Duodenal mucosa (tissue), 2 donors: Measurements from ENCODE around the gene SLC9B2.

ENCODE experiments used
- H3K27ac ChIP-seq: one replicate; pipeline ENCODE4 v1.7.0; 2013; ENCODE audit warnings: low read depth, low read length
- H3K27me3 ChIP-seq, 2 donors: one replicate each; pipeline ENCODE4 v1.7.0; 2013; ENCODE audit warnings: low read length in 2 of 2, control low read depth in 1 of 2; ENCODE audit not compliant: insufficient read depth in 2 of 2, control insufficient read depth in 1 of 2
- H3K36me3 ChIP-seq, 2 donors: one replicate each; pipeline ENCODE4 v1.7.0; 2013; ENCODE audit warnings: low read length in 2 of 2, control low read depth in 1 of 2; ENCODE audit not compliant: insufficient read depth in 2 of 2, control insufficient read depth in 1 of 2
- H3K4me1 ChIP-seq, 2 donors: one replicate each; pipeline ENCODE4 v1.7.0; 2013; ENCODE audit warnings: low read length in 2 of 2, control low read depth in 1 of 2; ENCODE audit not compliant: insufficient read depth in 2 of 2, control insufficient read depth in 1 of 2
- H3K4me3 ChIP-seq, 2 donors: one replicate each; pipeline ENCODE4 v1.7.0; 2013; ENCODE audit warnings: low read length in 2 of 2, low read depth in 1 of 2
- H3K9ac ChIP-seq, 2 donors: one replicate each; pipeline ENCODE4 v1.7.0; 2013; ENCODE audit warnings: low read length in 2 of 2, low read depth in 1 of 2
- H3K9me3 ChIP-seq, 2 donors: one replicate each; pipeline ENCODE4 v1.7.0; 2013; ENCODE audit warnings: low read length in 2 of 2, control low read depth in 1 of 2; ENCODE audit not compliant: control insufficient read depth in 1 of 2

Gene SLC9B2, protein sequence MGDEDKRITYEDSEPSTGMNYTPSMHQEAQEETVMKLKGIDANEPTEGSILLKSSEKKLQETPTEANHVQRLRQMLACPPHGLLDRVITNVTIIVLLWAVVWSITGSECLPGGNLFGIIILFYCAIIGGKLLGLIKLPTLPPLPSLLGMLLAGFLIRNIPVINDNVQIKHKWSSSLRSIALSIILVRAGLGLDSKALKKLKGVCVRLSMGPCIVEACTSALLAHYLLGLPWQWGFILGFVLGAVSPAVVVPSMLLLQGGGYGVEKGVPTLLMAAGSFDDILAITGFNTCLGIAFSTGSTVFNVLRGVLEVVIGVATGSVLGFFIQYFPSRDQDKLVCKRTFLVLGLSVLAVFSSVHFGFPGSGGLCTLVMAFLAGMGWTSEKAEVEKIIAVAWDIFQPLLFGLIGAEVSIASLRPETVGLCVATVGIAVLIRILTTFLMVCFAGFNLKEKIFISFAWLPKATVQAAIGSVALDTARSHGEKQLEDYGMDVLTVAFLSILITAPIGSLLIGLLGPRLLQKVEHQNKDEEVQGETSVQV

DNA sequence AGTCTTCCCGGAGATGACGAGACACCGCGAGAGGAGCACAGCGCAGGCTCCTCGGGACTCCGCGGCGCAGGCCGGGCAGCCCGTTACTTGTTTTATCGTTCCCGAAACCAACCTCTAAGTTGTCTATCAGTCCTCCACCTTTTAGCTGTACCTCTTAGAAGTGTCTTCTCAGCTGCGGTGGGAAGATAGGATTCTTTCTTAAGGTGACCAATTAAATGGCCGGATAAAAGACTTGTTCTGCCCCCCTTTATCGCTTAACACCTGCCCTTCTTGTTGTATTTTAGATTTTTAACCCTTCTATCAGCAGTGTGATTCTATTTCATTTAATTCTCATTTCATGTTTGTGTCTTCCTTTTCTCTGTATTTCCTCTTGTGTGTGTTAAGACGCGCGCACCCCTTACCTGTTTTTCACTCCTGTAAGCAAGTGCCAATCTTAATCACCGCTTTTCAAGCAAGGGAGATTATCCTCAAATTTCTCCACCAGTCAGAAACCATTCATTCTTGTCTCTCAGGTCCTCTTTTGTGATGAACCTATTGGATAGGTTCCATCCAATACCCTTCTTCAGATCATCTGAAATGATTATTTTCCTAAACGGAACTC, at the start of gene SLC9B2:
TSS of gene SLC9B2 (minus strand) at position 15 of the 601 bp plus-strand sequence. CDS start 9,211 bp downstream, outside the sequence.
- H3K4me1 ChIP-seq, result peaks cover 14 to 20% of the 10 kb centered on the region in 2 donors
- H3K4me3 ChIP-seq, result peak within 1 kb of the TSS; percentile 72 to 76
- no peaks in the 10 kb centered on the region for H3K9me3 ChIP-seq
- peaks cover 0 to 11% of the 10 kb centered on the region in 2 donors for H3K36me3 ChIP-seq
- H3K27me3 ChIP-seq, result peaks cover 0 to 6% of the 10 kb centered on the region in 2 donors
- H3K27ac ChIP-seq, result peak within 1 kb of the TSS; percentile 68
- peak within 1 kb of the TSS; percentile 55 to 68 for H3K9ac ChIP-seq

DNA sequence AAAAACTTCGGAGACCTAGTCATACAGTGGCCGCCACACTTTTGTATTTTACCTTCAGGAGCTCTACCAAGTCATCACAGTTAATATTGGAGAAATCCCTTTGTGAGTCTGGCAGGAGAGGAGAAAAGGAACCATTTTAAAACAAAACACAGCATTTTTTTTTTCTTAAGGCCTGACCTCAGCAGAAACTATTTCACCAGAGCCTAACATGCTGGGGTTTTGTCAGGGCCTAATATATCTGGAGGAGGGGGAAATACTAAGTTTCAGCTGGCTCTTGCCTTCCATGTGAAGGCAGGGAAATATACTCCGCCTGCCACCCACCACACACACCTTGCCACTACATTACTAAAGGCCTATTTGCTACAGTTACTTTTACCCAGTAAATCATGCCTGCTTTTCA, 49.6 kb upstream of the SLC9B2 start:
- no peak overlapping the region for H3K27ac ChIP-seq
- no peaks in the 10 kb centered on the region for H3K27me3 ChIP-seq
- no peaks in the 10 kb centered on the region for H3K36me3 ChIP-seq
- H3K9me3 ChIP-seq, result no peaks in the 10 kb centered on the region
- no peak overlapping the region for H3K9ac ChIP-seq
- no peaks in the 10 kb centered on the region for H3K4me1 ChIP-seq
- no peak overlapping the region for H3K4me3 ChIP-seq

DNA sequence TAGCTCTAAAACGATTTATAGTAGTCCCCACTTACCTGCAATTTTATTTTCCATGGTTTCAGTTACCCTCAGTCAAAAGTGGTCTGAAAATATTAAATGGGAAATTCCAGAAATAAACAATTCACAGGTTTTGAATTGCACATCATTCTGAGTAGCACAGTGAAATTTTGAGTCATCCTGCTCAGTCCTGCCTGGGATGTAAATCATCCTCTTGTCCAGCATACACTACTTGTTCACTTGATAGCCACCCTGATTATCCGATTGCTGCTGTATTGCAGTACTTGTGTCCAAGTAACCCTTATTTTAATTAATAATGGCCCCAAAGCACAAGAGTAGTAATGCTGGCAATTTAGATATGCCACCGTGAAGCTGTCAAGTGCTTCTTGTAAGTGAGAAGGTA, 46.6 kb upstream of the SLC9B2 start:
- H3K27me3 ChIP-seq, result no peaks in the 10 kb centered on the region

DNA sequence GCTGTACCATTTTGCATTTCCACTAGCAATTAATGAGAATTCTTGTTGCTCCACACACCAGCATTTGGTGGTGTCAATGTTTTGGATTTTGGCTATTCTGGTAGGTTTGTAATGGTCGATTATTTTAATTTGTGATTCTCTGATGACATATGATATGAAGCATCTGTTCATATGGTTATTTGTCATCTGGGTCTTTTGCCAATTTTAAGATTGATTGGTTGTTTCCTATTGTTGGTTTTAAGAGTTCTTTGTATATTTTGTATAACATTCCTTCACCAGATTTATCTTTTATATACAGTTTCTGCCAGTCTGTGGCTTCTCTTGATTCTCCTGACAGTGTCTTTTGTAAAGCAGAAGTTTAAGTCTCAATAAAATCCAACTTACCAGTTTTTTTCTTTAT, 41.6 kb upstream of the SLC9B2 start:
- Histone ChIP-seq H3K4me3 (no peak overlapping the region), H3K27ac (no peak overlapping the region), H3K9me3 (no peaks in the 10 kb centered on the region), H3K27me3 (no peaks in the 10 kb centered on the region), H3K9ac (no peak overlapping the region), H3K4me1 (no peaks in the 10 kb centered on the region), H3K36me3 (no peaks in the 10 kb centered on the region)

More for the DNA sequence above, 46.6 kb upstream of the SLC9B2 start:
- Histone ChIP-seq H3K36me3 (no peaks in the 10 kb centered on the region), H3K9me3 (no peaks in the 10 kb centered on the region), H3K4me3 (no peak overlapping the region), H3K9ac (no peak overlapping the region), H3K4me1 (no peaks in the 10 kb centered on the region), H3K27ac (no peak overlapping the region)

DNA sequence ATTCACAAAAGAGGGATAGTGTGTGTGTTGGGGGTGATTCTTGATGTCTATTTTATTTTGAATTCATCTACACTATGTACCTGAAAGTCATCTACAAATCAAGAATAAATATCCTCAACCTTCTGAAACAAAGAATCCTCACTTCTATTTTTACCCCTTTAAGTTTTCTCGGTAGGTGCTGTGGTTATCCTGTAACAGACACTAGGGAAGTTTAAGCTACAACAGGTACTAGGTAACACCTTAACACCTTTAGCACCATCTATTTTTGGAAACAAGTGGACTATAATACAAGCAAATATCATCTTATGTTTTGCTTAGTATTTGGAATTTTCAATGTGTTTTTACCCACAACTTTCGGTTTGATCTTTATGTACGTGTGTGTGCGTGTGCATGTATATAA, 35.0 kb upstream of the SLC9B2 start:
- no peaks in the 10 kb centered on the region for H3K36me3 ChIP-seq
- no peaks in the 10 kb centered on the region for H3K9me3 ChIP-seq
- no peaks in the 10 kb centered on the region for H3K27me3 ChIP-seq
- H3K4me3 ChIP-seq, result no peak overlapping the region
- H3K9ac ChIP-seq, result no peak overlapping the region
- H3K4me1 ChIP-seq, result peaks cover 0 to 5% of the 10 kb centered on the region in 2 donors
- no peak overlapping the region for H3K27ac ChIP-seq

DNA sequence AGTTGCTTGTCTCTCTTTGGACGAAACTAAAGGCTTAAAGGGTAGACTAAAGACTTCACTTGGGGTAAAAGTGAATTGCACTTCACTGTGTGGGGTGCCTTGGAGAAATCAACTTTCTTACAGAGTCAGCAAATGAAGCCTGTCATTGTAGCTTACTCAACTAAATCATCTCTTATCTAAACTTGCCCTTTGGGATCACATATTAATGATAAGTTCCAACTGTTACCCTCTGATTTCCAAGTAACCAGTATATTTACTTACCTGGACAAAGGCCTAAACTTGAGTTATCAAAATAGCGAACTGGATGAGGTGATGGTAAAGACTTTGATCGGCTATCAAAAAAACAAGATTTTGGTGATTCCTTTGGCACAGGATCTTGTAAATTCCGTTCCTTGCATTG, 32.0 kb upstream of the SLC9B2 start:
- Histone ChIP-seq H3K9ac (no peak overlapping the region), H3K27me3 (no peaks in the 10 kb centered on the region), H3K36me3 (no peaks in the 10 kb centered on the region), H3K4me1 (peaks cover 0 to 5% of the 10 kb centered on the region in 2 donors), H3K9me3 (no peaks in the 10 kb centered on the region), H3K4me3 (no peak overlapping the region), H3K27ac (no peak overlapping the region)

DNA sequence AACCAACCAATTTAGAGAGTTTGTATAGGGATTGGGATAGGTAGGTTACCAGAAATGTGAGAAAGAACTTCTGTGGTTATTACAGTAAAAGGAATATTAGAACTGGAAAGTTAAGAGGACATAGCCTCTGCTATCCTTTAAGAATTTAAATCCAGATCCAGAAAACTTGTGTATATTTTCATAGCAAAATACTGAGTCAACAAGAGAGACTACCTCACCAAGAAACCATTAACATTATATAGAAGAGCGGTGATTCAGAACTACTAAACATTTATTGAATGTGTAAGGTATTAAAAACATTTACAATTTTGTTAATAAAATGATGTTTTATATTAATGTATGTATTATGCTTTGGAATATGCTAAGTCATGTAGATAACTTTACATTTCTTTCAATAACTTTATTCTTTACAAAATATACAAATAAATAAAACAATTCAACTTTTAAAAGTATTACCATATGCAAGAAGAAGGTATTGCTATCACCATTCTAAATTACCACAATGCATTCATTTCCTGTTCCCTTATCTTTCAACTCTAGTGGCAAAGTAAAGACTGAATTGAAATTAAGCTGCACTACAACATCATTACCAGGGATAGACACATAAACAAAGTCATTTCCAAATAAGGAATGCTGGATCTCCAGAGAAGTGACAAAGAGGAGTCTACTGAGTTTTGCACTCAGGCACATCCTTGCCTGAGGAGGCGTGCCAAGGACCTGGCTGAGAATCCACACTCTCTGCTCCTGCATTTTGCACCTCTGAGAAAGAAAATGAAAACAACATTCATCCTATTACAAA, 29.2 kb upstream of the SLC9B2 start:
- Histone ChIP-seq H3K27ac (no peak overlapping the region), H3K4me3 (no peak overlapping the region), H3K4me1 (peaks cover 0 to 5% of the 10 kb centered on the region in 2 donors), H3K9me3 (no peaks in the 10 kb centered on the region), H3K9ac (no peak overlapping the region), H3K36me3 (no peaks in the 10 kb centered on the region), H3K27me3 (no peaks in the 10 kb centered on the region)

DNA sequence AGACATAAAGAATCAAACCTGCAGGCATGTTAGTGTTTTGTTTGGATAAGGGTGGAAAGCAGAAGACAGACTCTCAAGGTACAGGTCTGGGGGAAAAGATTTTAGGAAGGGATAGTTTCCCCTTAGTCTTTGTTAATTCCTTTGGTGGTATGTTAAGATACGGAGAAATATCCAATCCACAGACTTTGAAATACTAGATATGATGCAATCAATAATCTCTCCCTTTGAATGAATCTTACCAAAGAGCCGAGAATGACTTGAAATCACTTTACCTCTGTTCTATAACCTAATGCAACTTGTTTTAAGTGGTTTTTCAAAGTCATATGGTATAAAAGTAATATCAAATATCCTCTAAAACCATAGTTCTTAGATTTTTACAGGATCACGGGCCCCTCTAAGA, 28.3 kb upstream of the SLC9B2 start:
- Histone ChIP-seq H3K4me1 (peaks cover 0 to 5% of the 10 kb centered on the region in 2 donors), H3K36me3 (no peaks in the 10 kb centered on the region), H3K4me3 (no peak overlapping the region), H3K27me3 (no peaks in the 10 kb centered on the region), H3K9ac (no peak overlapping the region), H3K27ac (no peak overlapping the region), H3K9me3 (no peaks in the 10 kb centered on the region)

DNA sequence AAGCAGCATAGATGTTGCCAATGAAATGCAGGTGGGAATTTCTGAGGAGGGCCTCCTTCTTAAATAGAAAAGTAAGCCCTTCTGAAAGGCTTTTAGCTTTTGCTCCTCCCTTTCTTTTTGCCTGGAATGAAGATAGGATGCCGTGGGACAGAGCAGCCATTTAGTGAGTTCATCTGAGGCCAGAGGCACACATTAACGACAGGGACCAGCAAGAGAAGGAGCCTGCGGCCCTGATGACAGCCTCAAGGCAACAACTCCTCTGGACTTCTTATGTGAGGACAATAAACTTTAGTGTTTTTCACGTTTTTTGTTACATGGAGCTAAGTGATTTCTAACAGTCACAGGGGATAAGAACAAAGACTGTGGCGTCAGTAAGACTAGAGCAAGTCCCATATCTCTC, 24.1 kb upstream of the SLC9B2 start:
- no peaks in the 10 kb centered on the region for H3K36me3 ChIP-seq
- no peak overlapping the region for H3K9ac ChIP-seq
- no peaks in the 10 kb centered on the region for H3K27me3 ChIP-seq
- H3K4me1 ChIP-seq, result peaks cover 27 to 29% of the 10 kb centered on the region in 2 donors
- no peaks in the 10 kb centered on the region for H3K9me3 ChIP-seq
- H3K27ac ChIP-seq, result no peak overlapping the region
- no peak overlapping the region for H3K4me3 ChIP-seq
